Measurements from ENCODE around the gene PHACTR2. TPM values are rescaled to one million over a fixed set of nuclear protein-coding genes. Genes with fewer than 3 reads are reported as not detected.

PHACTR2 gene
- total and polyA plus RNA-seq, 2 of the 13 experiments (the other 11 are each of a cell fraction or from before 2014, with no cell fraction given), result 11.3 to 28.2 TPM

- TF ChIP-seq, protein P1, sequence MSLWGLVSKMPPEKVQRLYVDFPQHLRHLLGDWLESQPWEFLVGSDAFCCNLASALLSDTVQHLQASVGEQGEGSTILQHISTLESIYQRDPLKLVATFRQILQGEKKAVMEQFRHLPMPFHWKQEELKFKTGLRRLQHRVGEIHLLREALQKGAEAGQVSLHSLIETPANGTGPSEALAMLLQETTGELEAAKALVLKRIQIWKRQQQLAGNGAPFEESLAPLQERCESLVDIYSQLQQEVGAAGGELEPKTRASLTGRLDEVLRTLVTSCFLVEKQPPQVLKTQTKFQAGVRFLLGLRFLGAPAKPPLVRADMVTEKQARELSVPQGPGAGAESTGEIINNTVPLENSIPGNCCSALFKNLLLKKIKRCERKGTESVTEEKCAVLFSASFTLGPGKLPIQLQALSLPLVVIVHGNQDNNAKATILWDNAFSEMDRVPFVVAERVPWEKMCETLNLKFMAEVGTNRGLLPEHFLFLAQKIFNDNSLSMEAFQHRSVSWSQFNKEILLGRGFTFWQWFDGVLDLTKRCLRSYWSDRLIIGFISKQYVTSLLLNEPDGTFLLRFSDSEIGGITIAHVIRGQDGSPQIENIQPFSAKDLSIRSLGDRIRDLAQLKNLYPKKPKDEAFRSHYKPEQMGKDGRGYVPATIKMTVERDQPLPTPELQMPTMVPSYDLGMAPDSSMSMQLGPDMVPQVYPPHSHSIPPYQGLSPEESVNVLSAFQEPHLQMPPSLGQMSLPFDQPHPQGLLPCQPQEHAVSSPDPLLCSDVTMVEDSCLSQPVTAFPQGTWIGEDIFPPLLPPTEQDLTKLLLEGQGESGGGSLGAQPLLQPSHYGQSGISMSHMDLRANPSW (CRISPR knock-in tag; IDR thresholded peaks at IDR 0.05; ENCODE audit: borderline replicate concordance), result no peak
- TF ChIP-seq ZMAT3 (CRISPR knock-in tag; conservative IDR thresholded peaks at IDR 0.05) (no peak), ZNF598 (CRISPR knock-in tag; IDR thresholded peaks at IDR 0.05; ENCODE audit: borderline replicate concordance) (no peak), KLF11 (CRISPR knock-in tag; IDR thresholded peaks at IDR 0.05) (0 out of 2 replicates have a peak, but pooled peaks have one; percentile 28), ZNF337 (CRISPR knock-in tag; IDR thresholded peaks at IDR 0.05; ENCODE audit: borderline replicate concordance, low read depth) (no peak), MED1 (CRISPR knock-in tag; IDR thresholded peaks at IDR 0.05) (peak; percentile 88), RAD21 (CRISPR knock-in tag; IDR thresholded peaks at IDR 0.05) (0 out of 2 replicates have a peak, but pooled peaks have one; percentile 18), NCOA1 (CRISPR knock-in tag; IDR thresholded peaks at IDR 0.05) (no peak), XBP1 (CRISPR knock-in tag; IDR thresholded peaks at IDR 0.05) (no peak), ZNF879 (CRISPR knock-in tag; IDR thresholded peaks at IDR 0.05) (no peak), ZNF235 (CRISPR knock-in tag; IDR thresholded peaks at IDR 0.05; ENCODE audit: borderline replicate concordance) (no peak), YEATS4 (CRISPR knock-in tag; IDR thresholded peaks at IDR 0.05; ENCODE audit: borderline replicate concordance) (peak; percentile 62; the same call in 1 of the 2 replicates), ZFP90 (CRISPR knock-in tag; IDR thresholded peaks at IDR 0.05; ENCODE audit: borderline replicate concordance) (no peak), ATF5 (CRISPR knock-in tag; IDR thresholded peaks at IDR 0.05; ENCODE audit: low read depth) (no peak), GTF2F1 (IDR thresholded peaks at IDR 0.05; ENCODE audit: low read length) (no peak), ZNF780A (CRISPR knock-in tag; IDR thresholded peaks at IDR 0.05) (no peak), FIP1L1 (IDR thresholded peaks at IDR 0.05; ENCODE audit: borderline replicate concordance, insufficient read depth, low read depth, low read length) (no peak), HNRNPH1 (optimal IDR thresholded peaks at IDR 0.05; ENCODE audit: low read depth, low read length) (no peak)
- TF ChIP-seq, protein P2, sequence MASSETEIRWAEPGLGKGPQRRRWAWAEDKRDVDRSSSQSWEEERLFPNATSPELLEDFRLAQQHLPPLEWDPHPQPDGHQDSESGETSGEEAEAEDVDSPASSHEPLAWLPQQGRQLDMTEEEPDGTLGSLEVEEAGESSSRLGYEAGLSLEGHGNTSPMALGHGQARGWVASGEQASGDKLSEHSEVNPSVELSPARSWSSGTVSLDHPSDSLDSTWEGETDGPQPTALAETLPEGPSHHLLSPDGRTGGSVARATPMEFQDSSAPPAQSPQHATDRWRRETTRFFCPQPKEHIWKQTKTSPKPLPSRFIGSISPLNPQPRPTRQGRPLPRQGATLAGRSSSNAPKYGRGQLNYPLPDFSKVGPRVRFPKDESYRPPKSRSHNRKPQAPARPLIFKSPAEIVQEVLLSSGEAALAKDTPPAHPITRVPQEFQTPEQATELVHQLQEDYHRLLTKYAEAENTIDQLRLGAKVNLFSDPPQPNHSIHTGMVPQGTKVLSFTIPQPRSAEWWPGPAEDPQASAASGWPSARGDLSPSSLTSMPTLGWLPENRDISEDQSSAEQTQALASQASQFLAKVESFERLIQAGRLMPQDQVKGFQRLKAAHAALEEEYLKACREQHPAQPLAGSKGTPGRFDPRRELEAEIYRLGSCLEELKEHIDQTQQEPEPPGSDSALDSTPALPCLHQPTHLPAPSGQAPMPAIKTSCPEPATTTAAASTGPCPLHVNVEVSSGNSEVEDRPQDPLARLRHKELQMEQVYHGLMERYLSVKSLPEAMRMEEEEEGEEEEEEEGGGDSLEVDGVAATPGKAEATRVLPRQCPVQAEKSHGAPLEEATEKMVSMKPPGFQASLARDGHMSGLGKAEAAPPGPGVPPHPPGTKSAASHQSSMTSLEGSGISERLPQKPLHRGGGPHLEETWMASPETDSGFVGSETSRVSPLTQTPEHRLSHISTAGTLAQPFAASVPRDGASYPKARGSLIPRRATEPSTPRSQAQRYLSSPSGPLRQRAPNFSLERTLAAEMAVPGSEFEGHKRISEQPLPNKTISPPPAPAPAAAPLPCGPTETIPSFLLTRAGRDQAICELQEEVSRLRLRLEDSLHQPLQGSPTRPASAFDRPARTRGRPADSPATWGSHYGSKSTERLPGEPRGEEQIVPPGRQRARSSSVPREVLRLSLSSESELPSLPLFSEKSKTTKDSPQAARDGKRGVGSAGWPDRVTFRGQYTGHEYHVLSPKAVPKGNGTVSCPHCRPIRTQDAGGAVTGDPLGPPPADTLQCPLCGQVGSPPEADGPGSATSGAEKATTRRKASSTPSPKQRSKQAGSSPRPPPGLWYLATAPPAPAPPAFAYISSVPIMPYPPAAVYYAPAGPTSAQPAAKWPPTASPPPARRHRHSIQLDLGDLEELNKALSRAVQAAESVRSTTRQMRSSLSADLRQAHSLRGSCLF (CRISPR knock-in tag; IDR thresholded peaks at IDR 0.05; ENCODE audit: borderline replicate concordance), result no peak
- TF ChIP-seq, protein P3, sequence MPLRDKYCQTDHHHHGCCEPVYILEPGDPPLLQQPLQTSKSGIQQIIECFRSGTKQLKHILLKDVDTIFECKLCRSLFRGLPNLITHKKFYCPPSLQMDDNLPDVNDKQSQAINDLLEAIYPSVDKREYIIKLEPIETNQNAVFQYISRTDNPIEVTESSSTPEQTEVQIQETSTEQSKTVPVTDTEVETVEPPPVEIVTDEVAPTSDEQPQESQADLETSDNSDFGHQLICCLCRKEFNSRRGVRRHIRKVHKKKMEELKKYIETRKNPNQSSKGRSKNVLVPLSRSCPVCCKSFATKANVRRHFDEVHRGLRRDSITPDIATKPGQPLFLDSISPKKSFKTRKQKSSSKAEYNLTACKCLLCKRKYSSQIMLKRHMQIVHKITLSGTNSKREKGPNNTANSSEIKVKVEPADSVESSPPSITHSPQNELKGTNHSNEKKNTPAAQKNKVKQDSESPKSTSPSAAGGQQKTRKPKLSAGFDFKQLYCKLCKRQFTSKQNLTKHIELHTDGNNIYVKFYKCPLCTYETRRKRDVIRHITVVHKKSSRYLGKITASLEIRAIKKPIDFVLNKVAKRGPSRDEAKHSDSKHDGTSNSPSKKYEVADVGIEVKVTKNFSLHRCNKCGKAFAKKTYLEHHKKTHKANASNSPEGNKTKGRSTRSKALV (CRISPR knock-in tag; IDR thresholded peaks at IDR 0.05), result no peak
These were observed 14.9 kb downstream of the PHACTR2 start (continued) for GRCh38 chr6:143692696-143693095.

Measured in HepG2 (cell line).